ENCODE measurements around the gene PPP2CA.

DNA sequence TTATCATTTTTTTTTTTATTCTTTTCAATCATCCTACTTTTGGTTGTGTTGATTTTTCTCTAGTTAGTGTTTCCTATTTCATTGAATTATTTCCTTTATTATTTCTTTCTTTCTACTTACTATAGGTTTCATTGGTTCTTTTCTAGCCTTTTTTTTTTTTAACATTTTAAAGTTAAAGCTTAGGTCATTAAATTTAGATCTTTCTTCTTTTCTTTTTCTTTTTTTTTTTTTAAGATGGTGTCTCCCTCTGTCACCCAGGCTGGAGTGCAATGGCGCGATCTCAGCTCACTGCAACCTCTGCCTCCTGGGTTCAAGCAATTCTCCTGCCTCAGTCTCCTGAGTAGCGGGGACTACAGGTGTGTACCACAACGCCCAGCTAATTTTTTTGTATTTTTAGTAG lies 43.0 kb upstream of the PPP2CA start:
- TF ChIP-seq CTCF (IDR thresholded peaks at IDR 0.05; ENCODE audit: insufficient read depth, low read length, poor library complexity, severe bottlenecking) (no peak), EZH2phosphoT487 (conservative IDR thresholded peaks at IDR 0.05; ENCODE audit: low read length) (no peak)
